GM13976 (cell line): ENCODE measurements around the gene PCDHA13.
"Not testable (repeated sequence)": the region's sequence is repeated elsewhere in the genome, so short reads cannot be mapped to it uniquely, and the experiment has no call there.

ENCODE experiments used
- DNase-seq: peaks from one replicate; pipeline ENCODE4 v3.0.0; 2012; ENCODE audit warnings: low spot score
- CTCF ChIP-seq: IDR thresholded peaks from 2 replicates; pipeline ENCODE4 v1.5.1; 2012; ENCODE audit warnings: borderline replicate concordance, mild to moderate bottlenecking; ENCODE audit not compliant: insufficient read depth; ENCODE audit errors: extremely low read depth, missing control alignments, control extremely low read depth
- in situ Hi-C: fragments of 300-500 bp; cut with MboI; formaldehyde crosslinking; loops from one replicate; pipeline ENCODE4 v1.12.0; 2022; ENCODE audit warnings: low sequenced_read_pairs, mixed read lengths, inconsistent platforms; ENCODE audit not compliant: unreplicated experiment

The PCDHA13 gene

GRCh38 chr5:140842798-140843733 is 38.9 kb upstream of the PCDHA13 start:
- DNase-seq = no peak
- no peak for TF ChIP-seq CTCF
- in situ Hi-C loops = no loop called here

GRCh38 chr5:140848139-140849102 is 33.5 kb upstream of the PCDHA13 start, which contains the start of gene PCDHA9:
TSS of gene PCDHA9 (plus strand) at chr5:140848382. CDS start at chr5:140848496, 114 bp downstream.
- DNase-seq, in situ Hi-C loops: not testable (repeated sequence)

- in situ Hi-C loops, DNase-seq: not testable (repeated sequence)
Measured at GRCh38 chr5:140849831-140850634, 31.9 kb upstream of the PCDHA13 start.

- in situ Hi-C loops = no loop called here
- TF ChIP-seq CTCF = no peak
- no peak for DNase-seq
Measured at GRCh38 chr5:140855772-140856674, 25.9 kb upstream of the PCDHA13 start, which contains the start of gene PCDHA10. TSS of gene PCDHA10 (plus strand) at chr5:140855897. CDS start at chr5:140856049, 152 bp downstream.

GRCh38 chr5:140857177-140857986 is 24.5 kb upstream of the PCDHA13 start:
- no peak for DNase-seq
- no peak for TF ChIP-seq CTCF
- in situ Hi-C loops = no loop called here

- in situ Hi-C loops = no loop called here
- no peak for DNase-seq
- TF ChIP-seq CTCF = no peak
Measured at GRCh38 chr5:140857987-140858240, 24.0 kb upstream of the PCDHA13 start.
